GM19455 (cell line): Measurements from ENCODE around the gene MYO10.
A peak's percentile ranks its signal among the peaks of the same experiment; 100 is the strongest.
"Not testable (repeated sequence)": the region's sequence is repeated elsewhere in the genome, so short reads cannot be mapped to it uniquely, and the experiment has no call there.

Experiments used
- ATAC-seq: cut with Tn5 transposase; IDR thresholded peaks from one replicate; pipeline ENCODE4 v1.9.1; 2021; ENCODE audit not compliant: unreplicated experiment

MYO10 gene

GRCh38 chr5:16936150-16936988 lies at the start of gene MYO10:
MYO10 (minus strand) TSS chr5:16936288; CDS start chr5:16935808, 480 bp downstream.
- ATAC-seq = peak; percentile 71

DNA sequence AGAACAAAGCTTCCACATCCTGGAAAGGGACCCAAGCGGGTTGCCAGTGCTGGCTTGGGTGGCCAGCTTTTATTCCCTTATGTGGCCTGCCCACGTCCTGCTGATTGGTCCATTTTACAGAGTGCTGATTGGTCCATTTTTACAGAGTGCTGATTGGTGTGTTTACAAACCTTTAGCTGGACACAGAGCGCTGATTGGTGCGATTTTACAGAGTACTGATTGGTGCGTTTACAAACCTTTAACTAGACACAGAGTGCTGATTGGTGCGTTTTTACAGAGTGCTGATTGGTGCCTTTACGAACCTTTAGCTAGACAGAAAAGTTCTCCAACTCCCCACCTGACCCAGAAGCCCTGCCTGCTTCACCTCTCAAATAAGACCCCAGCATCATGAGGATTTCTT lies 49.2 kb upstream of the MYO10 start:
- not testable (repeated sequence) for ATAC-seq

DNA sequence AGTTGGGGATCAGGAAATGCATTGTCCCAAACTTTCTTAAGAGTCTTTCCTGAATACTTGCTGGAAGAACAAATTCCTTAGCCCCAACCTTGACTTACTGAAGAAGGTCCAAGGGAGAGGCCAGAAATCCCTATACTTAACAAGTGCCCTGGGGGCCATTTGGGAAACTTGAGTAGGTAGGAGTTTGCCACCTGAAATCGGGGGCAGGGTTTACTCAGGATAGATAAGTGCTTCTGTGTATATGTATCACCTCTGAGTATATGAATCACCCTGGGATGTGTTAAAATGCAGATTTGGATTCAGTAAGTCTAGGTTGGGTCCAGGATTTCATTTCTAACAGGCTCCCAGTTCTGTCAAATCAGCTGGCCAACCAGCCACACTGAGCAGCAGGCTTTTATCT lies 47.9 kb upstream of the MYO10 start:
- ATAC-seq = no peak

DNA sequence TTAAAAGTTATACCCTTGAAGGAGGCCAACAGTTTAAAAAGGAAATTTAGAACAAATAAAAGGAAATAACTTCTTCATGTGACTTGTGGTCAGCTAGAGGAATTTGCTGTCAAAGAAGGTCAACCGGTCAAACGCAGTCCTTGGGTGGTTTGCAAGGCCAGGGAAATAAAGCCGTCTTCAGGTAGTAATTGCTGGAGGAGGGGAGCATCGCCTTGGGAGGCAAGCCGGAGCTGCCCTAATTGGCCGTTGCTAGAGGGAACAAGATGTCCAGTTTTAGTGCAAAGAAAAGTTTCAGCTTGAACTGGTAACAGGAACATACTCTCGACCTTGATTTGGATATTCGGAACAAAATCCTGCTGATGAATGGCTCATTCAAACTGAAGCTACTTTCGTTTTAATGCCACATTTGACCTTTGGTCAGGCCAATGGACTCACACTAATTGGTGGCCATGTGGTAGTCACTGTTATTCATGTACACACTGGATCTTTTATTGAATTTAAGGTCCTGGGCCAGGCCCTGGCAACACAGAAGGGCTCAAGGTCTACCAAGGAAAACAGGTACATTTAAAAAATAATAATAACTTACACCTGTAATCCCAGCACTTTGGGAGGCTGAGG lies 47.0 kb upstream of the MYO10 start:
- no peak for ATAC-seq

DNA sequence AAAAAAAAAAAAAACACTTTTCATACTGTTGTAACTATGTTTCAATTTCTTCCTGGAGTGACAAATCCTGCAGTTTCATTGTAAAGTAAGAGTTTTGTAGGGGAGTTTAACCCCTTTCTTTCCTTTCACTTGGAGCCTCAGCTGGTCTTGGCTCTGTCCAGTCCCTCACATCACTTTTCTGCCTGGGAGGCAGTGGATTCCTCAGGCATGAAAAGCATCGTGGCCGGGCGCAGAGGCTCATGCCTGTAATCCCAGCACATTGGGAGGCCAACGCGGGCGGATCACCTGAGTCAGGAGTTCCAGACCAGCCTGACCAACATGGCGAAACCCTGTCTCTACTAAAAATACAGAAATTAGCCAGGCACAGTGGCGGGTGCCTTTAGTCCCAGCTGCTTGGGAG lies 45.6 kb upstream of the MYO10 start:
- ATAC-seq = no peak

- no peak for ATAC-seq
These were observed 44.9 kb upstream of the MYO10 start for GRCh38 chr5:16980983-16981382.

DNA sequence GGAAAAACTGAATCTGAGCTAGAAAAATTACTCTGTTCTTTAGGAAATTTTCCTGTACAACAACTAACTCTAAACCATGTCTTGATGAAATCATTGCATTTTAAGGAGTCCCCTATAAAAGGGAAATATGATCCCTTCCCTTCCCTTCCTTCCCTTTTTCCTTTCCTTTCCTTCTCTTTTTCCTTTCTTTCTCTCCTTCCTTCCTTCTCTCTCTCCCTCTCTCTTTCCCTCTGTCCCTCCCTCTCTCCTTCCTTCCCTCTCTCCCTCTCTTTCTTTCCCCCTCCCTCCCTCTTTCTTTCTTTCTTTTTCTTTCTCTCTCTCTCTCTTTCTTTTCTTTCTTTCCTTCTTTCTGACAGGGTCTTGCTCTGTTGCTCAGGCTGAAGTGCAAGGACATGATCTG lies 42.2 kb upstream of the MYO10 start:
- ATAC-seq = no peak

- ATAC-seq = peak; percentile 75
These were observed 40.5 kb upstream of the MYO10 start for GRCh38 chr5:16976625-16977008.

DNA sequence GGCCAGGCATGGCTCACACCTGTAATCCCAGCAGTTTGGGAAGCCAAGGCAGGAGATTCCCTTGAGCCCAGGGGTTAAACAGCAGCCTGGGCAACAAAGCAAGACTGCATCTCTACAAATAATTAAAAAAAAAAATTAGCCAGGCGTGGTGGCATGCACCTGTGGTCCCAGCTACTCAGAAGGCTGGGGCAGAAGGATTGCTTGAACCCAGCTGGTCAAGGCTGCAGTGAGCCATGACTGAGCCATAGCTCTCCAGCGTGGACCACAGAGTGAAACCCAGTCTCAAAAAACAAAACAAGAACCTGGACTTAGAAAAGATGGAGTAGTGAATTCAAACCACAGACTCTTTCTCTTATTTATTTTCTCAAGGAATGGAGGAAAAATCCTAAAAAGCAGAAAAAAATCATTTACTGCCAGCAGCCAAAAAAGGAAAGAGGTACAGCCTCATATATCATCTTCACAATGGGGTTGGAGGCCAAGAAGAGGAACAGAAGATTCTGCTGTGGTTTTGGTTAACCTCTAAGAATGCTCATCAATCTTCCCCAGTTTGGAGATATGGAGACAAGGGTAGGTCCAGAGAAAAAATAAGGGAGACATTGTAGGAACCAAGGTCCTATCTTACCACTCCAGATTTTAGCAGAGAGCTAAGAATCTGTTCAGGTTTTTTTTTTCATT lies 40.0 kb upstream of the MYO10 start:
- peak; percentile 60 for ATAC-seq

GRCh38 chr5:16974981-16975380 lies 38.9 kb upstream of the MYO10 start:
- no peak for ATAC-seq

DNA sequence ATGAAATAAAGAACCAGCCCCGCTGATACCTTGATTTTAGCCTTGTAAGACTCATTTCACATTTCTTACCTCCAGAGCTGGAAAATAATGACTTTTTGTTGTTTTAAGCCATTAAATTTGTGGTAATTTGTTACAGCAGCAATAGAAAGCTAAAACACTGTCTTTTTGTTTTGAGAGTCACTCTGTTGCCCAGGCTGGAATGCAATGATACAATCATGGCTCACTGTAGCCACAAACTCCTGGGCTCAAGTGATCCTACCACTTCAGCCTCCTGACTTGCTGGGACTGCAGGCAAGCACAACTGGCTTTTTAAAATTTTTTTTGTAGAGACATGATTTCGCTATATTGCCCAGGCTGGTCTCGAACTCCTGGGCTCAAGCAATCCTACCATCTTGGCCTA lies 34.7 kb upstream of the MYO10 start:
- ATAC-seq = no peak

DNA sequence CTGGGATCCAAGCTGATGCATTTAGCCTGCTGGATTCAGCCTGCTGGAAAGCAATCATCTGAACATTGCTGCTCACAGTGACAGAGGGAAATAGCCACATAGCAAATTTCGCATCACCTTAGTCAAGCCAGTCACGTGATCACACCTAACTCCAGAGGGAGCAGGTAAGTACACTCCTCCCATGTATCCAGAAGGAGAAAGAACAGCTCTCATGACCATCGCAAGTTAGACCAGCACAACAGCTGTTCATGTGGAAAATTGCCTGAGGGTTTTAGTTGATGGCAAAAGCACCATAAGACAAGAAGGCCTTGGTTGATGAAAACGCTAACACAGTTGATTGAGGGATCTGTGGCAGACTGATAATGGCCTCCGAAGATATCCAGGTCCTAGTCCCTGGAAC lies 34.2 kb upstream of the MYO10 start:
- ATAC-seq = no peak

- no peak for ATAC-seq
These were observed 29.5 kb upstream of the MYO10 start for GRCh38 chr5:16965581-16965980.

GRCh38 chr5:16963821-16964220 lies 27.7 kb upstream of the MYO10 start:
- ATAC-seq = no peak

DNA sequence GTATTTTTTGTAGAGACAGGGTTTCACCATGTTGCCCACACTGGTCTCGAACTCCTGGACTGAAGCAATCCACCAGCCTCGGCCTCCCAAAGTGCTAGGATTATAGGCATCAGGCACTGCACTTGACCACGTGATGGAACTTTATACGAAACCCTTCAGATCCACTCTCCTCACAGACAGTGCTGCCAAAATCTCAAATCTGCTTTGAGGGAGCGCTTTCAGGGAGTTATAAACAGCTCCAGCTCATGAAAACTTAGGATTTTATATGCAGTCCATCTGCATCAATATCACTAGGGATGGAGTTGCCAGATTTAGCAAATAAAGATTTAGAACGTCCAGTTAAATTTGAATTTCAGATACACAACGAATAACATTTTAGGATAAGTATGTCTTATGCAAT lies 25.0 kb upstream of the MYO10 start:
- no peak for ATAC-seq

DNA sequence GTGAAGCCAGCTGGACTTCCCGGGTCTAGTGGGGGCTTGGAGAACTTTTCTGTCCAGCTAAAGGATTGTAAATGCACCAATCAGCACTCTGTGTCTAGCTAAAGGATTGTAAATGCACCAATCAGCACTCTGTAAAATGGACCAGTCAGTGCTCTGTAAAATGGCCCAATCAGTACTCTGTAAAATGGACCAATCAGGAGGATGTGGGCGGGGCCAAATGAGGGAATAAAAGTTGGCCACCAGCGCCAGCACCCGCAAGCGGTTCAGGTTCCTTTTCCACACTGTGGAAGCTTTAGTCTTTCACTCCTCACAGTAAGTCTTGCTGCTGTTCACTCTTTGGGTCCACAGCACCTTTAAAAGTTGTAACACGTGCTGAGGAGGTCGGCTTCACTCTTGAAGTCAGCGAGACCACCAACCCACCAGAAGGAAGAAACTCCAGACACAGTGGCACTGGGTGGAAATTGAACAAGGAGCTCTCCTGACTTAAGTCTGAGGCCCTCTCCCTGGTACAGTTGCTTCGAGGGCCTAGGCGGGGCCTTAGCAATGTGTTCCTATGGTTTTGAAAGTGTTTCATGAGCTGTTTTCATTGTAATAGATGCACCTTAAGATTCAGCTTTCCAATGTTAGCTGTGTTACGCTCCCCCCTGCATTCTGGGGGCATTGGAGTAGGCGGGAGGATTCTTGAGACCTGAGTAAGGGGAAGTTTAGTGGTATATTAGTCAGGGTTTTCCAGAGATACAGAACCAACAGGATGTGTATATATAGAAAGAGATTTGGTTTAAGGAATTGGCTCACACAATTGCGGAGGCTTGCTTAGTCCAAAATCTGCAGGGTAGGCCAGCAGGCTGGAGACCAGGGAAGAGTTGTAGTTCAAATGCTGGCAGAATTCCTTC lies 21.5 kb upstream of the MYO10 start:
- ATAC-seq = no peak

DNA sequence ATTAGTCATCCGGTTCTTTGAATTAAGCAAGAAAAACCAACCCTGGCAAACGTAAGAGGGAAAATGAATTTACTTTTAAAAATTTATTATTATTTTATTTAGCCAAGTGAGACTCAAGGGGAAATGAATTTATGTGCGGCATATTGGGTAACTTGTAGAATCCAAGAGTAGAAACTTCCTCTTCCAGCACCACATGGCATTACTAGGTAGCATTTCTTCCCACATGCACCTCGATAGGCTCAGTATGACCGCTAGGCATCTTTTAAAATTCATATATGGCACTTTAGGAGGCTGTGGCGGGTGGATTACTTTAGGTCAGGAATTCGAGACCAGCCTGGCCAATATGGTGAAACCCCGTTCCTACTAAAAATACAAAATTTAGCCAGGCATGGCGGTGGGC lies 17.6 kb upstream of the MYO10 start:
- ATAC-seq = no peak

GRCh38 chr5:16952968-16953671 lies 17.0 kb upstream of the MYO10 start:
- ATAC-seq = no peak

DNA sequence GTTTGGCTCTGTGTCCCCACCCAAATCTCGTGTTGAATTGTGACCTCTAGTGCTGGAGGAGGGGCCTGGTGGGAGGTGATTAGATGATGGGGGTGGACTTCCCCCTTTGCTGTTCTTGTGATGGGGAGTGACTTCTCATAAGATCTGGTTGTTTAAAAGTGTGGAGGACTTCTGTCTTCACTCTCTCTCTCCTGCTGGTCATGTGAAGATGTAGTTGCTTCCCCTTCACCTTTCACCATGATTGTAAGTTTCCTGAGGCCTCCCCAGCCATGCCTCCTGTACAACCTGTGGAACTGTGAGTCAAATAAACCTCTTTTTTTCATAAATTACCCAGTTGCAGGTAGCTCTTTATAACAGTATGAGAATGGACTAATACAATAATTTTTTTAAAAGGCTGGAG lies 10.6 kb upstream of the MYO10 start:
- no peak for ATAC-seq

DNA sequence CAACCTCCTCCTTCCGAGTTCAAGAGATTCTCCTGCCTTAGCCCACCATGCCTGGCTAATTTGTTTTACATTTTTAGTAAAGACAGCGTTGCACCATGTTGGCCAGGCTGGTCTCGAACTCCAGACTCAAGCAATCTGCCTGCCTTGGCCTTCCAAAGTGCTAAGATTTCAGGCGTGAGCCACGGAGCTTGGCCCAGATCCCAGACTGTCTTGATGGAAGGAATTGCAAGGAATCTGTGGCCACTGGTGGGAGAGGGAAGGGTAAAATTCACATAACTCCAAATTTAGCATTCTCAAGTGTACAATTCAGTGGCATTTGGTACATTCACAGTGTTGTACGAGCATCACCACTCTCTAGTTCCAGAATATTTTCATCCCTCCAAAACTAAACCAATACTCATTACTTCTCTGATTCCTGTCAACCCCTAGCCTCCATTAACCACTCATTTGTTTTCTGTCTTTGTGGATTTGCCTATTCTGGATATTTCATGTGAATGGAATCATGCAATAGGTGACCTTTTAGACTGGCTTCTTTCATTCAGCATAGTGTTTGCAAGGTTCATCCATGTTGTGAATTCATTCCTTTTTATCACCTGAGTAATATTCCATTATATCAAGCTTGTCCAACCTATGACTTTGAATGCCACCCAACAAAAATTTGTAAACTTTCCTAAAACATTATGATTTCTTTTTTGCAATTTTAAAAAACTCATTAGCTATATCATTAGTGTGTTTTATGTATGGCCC lies 8.9 kb upstream of the MYO10 start:
- no peak for ATAC-seq
